Measurements from ENCODE around the gene TIA1.

DNA sequence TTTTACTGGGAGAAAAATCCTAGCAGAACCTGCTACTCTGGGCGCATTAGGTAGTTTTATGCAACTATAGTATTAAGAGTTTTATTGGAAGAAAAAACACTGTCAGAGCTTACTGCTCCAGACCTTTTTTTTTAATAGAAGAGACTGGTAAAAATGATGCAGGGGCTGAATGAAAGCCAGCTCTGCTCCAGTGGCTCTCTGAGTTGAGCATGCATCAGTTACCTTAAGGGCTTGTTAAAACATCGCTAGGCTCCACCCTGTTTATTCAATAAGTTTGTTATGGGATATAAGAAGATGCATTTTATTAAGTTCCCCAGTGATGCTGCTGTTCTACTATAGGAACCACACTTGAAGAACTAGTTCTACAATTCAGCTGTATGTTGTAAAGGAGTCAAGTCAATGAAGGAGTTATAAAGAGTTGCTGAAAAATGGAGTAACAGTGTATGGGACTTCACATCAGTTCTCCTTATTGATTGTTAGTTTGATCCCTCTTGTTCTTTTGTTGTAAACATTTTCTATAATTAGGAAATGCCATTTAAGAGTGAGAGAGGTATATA lies 31.9 kb upstream of the TIA1 start:
- TF ChIP-seq POLR2AphosphoS5 (IDR thresholded peaks at IDR 0.05; ENCODE audit: low read depth, low read length) = no peak
- no peak for TF ChIP-seq POLR2A (IDR thresholded peaks at IDR 0.05; ENCODE audit: low read depth, low read length)

All from GM12892 (cell line).